ENCODE measurements around the gene PARS2.

The PARS2 gene

DNA sequence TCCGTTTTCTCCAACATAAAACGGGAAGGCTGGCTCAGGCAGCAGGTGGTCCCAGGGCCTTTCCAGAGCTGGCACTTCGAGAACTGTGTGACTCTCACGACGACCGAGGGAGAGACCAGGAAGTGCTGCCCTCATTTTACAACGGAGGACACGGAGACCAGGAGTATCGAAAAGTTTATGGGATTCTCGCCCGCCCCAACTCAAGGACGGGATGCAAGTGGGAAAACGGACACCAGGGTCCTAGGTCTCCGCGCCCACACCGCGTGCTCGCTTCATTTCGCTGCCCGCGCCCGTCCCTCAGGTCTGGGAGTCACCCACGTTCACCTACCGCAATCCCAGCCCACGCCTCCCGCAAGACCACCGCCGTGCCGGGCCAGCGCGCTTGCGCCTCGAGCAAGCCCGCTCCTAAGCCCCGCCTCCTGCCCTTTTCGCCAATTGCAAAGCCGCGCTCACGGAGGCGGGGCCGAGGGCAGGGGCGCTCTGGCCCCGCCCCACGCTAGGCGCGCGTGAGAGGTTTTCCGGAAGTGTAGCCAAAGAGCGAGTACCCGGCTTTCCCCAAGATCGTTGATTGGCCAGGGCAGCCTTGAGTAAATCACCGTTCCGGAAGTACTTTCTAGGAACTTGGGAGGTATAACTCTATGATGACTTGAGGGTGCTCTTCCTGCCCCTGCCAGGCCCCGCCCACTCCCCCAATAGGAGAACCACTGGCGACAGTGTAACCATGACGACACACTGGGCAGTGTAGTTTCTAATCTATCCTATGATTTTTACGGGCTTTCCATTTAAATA lies at the start of gene PARS2:
Gene PARS2, minus strand, starts transcription at position 391 of the 789 bp plus-strand sequence. CDS start 5,362 bp downstream, outside the sequence.
- peak; percentile 100 for DNase-seq

DNA sequence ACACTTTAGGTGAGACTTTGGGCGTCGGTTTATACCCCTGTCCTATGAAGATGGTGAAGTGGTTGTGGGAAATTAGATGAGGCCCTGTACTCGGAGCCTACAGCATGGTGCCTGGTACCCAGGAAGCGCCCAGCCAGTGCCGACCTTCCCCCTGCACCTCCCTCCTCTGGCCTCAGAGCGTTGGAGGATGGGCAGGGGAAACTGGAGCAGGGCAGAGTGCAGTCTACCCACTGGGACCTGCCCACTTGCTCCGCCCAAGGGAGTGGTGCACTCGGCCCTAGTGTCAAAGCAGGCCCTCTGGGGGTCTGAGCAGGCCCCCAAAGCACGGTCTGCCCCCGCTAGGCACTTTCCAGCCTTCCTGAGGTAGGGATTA lies 49.8 kb upstream of the PARS2 start:
- no peak for DNase-seq

DNA sequence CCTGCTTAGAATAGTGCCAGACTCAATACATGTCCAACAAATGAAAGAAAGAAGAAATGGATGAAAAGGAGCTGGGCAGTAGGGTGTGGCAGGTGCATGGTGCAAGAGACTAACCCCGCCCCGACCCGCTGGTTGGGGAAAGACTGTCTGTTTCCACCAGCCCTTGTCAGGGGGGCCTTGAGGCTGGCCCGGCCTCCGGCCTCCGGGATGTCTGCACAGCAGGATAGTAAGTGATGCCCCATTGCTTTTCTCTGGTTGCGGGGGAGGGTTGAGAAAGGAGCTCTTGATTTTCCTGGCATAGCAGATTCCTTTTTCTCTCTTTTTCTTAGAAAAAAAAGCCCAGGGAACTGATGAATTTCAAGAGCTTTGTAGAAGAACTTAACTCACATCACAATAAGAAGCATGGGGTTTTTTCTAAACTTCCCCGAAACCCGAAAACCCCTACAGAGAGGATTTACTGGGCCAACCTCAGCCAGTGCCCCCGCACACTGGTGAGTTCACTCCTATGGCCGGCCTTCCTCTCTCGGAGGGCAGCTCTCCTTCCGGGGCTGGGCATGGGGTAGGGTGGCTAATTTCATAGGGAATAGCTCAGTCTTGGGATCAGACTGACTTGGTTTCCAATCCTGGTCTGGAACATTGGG lies 49.3 kb upstream of the PARS2 start:
- DNase-seq: no peak

DNA sequence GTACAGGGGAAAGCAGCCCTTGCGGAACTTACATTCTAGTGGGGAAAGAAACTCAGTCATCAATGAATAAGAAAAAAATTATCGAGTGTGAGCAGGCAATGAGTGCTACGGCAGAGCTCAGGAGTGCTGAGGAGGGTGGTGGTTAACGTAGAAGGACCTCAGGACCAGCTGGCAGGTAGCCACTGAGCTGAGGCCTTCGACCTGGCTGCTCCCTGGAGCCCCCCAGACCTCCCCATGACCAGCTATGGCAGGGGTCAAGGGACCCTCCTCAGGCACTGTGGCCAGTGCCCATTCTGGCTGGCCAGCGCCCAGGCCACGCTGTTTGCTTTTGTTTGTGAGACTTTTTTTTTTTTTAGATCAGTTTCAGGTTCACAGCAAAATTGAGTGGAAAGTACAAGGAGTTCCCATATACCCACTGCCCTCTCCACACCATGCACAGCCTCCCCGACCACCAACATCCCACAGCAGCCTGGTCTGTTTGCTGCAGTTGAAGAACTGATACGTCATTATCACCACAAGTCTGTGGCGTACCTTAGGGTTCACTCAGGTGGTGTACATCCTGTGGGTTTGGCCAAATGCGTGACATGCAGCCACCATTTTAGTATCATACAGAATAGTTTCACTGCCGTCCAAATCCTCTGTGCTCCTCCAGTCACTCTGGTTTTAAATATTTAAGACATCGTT lies 48.6 kb upstream of the PARS2 start:
- DNase-seq: no peak

DNA sequence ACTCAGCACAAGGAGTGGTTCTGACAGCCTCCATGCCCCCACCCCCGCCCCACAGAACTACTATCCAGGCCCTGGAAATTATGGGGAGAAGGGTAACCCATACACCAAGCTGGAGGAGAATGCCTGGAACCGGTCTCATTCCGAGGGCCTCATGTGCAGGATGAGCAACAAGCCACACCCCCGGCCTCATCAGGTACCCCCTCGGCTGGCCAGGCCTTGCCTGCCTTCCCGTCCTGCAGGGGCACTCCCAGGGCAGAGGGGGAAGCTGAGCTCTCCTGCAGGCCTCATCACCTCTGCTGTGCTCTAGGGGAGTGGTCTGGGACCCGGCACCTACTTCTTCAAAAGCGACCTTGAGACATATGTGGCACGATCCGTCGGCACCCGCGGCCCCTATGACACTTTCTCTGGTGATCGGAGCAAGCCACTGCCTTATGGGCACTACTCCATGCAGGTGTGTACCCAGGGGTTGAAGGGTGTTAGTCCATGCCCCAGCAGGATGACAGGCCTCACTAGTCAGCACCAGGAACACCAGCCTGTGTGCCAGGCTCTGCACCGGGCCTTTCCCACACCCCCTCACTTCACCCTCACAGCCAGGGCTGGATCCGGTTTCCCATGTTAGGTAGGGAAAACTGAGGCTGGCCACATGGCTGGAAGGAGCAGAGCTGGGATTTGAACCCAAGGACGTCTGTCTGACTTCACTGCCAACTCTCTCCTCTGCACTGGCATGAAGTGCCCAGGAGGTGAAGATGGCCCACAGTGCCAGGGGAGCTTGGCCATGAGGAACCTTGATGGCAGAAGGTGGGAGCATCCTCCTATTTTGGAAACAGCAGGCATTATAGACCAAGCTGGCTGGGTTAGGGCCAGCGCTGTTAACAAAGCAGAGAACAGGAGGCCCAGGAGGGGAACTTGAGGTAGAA lies 47.7 kb upstream of the PARS2 start:
- DNase-seq: no peak

DNA sequence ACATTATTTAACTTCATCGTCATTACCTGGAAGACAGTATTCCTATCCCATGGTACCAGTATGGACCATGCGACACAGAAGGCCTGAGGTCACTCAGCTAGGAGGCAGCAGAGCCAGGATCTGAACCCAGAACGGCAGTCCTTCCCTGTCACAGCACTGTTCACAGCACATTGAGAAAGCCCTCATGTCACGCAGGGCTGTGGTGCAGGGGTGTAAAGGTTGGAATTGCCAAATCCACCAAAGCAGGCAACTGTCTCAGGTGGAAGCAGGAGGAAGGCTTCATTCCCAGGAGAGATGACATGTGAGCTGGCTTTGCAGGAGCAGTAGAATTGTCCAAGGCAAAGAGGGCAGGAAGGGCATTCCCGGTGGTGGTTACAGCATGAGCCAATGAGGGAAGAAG lies 46.7 kb upstream of the PARS2 start:
- no peak for DNase-seq

DNA sequence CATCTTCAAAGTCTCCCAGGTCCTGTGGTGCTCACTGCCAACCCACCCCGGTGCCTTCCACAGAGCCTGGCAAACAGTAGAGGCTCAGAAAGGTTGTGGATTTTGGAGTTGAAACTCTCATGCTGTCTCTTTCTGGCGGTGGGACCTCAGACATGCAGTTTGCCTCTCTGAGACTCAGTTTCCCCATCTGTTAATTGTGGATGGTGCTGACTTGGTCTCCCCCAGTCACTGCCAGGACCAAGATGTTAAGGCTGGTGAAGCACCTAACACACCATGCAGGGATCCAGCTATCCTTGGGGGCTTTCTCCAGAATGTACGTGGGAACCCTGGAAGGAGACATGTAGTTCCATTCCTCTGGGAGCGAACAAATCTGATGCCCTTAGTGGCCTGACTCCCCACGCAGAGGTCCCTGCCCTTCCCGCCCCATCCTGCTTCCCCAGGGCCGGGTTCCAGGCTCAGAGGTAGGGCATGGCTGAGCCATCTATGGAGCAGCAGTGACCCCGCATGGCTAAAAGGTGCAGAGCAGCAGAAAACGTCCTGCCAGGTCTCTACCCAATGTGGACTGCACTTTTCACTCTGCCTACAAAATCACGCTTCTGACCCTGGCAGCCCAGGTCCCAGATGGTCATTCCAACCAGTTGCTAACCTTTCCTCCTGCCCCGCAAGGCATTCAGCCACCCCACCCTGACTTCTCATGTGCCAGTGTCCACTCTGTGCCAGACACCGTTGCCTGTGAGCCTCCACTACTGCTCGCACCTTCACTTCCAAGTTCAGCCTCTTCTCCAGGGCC lies 46.0 kb upstream of the PARS2 start:
- DNase-seq: peak; percentile 89

DNA sequence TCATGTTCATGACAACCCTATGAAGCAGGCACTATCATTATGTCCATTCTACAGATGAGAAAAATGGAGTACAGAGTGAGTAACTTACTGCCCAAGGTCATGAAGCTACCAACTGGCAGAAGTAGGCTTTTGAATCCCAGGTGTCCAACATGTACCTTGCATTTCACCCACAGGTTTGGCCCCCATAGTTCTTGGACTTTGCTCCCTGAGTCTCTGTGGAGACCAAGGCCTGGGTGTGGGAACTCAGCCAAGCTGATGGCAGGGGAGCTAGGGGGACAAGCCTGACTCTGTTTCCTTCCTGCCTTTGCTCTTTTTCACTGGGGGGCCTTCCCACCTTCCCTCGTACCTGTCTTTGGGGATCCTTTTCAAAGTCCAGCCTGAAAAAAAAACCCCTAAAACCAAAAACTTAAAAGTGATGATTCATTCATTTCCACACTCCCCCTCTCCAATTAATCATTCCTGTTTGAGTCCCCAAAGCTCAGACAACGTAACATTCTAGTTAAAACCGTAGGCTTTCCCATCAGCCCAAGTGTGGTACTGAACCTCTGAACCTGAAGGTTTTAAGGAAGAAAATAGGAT lies 45.3 kb upstream of the PARS2 start:
- DNase-seq: no peak

DNA sequence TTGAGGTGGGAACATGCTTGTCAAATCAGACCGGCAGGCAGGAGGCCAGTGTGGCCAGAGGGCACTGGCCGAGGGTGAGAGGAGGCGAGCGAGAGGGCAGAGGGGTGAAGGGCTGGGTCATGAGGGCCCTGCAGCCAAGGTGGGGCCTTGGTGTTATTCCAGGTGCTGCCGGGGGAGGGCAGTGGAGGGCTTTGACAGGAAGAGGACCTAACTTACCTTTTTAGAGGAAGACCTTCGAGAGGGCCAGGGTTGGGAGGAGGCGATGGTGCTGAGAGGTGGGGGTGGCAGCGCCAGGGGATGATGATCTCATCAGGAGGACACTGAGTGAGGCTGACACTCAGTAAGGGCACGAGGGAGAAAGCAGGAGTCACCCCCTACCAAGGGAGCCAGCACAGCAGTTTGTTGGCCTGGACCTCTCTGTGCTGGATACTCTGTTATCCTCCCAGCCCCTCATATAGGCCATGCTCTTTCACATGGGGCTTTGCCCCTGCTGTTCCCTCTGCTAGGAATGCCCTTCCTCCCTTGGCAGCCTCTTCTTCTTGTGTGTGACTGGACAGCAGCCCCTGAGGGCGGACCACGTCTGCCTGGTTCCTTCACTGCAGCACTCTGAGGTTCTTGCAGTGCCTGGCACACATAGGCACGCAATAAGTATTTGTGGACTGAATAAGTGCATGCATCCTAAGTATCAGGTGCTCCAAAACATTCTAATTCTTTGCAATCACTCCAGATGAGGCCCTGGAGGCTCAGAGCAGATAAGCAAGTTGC lies 44.3 kb upstream of the PARS2 start:
- no peak for DNase-seq

DNA sequence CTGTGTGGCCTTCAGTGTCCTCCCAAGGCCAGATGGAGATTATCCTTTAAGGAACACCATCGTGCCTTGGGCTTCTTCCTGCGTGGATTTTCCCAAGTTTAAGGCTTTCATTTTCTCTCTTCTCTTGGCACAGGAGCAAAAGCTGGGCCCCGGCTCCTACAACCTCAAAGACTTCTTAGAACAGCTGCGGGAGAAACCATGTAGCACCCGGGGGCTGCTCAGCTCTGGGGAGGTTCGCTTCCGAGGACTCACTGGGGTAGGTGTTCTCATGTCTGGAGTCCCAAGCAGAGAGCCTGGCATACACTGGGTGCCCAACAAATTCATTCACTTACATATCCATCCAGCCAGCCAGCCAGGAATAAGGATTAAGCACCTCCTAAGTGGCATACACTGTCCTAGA lies 43.4 kb upstream of the PARS2 start:
- no peak for DNase-seq

DNA sequence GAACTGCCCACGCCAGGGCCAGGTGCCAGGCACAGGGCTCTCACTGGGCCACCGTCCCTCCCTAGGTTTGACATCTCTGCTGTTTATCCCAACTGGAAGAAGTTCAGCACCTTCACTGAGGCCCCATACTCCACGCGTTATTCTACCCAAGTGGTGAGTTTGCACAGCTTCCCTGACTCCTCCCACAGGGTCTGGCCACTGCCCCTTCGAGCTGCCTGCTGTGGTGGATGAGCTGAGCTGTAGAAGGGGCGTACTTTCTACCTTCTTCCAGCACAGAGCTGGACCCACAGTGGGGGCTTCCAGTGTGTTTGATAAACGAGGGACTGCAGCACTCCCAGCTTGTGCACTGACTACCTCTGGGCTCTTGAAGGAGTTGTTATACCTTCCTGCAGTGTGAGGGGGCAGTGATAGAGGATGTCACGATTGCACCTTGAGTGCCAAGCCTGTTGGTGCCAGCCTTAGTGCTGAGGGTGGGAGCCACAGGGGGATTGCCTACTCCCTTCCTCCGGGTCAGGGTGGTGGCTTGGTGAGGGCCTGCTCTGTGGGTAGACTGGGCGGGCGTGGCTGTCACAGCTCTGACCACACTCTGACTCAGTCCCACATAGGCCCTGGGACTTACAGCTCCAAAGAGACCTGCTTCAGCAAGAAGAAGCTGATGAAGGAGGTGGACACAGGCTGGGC lies 42.7 kb upstream of the PARS2 start:
- no peak for DNase-seq

DNA sequence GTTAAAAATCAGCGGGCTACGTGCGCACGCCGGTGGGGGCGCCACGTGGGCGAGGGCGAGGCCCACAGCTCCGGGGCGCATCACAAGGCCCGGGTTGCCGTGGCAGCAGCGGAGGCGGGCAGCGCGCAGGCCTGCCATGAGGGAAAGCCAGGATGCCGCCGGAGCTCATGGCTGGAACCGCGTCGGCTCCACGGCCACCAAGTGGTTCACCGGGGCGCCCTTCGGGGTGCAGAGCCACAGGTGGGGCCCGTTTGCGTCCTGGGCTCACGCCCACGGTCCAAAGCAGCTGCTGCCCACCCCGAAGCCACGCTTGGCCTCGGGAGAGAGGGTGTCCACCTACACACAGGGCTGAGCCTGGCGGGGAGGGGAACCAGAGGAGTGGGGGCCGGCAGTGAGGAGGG lies 41.7 kb upstream of the PARS2 start:
- DNase-seq: no peak

DNA sequence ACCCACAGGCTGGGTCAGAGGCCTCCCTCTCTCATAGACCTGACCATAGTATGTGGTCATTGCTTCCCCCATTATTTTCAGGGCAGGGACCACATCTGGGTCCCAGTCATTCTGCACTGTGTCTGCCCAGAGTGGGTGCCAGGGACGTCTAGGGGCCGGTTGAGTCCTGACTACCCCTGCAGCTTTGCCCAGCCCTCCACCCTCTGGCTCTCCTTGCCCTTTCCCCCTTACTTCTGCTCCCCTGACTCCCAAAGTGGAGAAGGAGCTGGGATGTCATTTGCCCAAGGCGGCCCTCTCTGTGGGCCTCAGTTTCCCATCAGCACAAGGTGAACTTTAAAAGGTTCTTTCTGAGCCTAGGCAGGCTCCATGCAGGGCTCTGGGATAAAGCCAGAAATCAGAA lies 41.1 kb upstream of the PARS2 start:
- DNase-seq: no peak

DNA sequence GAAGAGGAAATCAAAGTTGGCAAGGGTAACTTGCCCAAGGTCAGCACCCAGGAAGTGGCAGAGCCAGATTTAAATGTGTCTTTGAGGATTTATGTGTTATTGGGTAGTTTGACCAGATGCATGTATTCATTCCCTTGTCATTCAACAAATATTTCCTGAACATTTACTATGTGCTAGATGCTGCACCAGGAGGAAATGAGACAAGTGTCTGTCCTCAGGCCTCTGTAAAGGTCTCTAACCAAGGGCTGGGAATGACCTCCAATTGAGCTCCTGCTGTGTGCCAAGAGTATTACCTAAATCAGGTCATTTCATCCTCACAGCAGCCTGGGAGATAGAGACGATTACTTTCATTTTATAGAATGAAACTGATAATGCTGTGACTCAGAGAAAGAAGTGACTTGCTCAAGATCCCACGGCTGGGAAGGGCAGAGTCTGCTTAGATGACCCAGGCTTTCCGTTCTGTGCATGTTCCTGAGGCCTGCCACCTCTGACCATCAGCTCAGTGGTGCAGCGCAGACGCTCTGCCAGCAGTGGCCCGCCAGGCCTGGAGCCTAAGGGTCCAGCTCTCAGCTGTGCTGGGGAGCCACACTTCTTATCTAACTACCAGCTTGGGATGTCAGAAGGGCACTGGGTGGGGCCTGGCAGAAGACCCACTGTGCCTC lies 40.3 kb upstream of the PARS2 start:
- DNase-seq: no peak

DNA sequence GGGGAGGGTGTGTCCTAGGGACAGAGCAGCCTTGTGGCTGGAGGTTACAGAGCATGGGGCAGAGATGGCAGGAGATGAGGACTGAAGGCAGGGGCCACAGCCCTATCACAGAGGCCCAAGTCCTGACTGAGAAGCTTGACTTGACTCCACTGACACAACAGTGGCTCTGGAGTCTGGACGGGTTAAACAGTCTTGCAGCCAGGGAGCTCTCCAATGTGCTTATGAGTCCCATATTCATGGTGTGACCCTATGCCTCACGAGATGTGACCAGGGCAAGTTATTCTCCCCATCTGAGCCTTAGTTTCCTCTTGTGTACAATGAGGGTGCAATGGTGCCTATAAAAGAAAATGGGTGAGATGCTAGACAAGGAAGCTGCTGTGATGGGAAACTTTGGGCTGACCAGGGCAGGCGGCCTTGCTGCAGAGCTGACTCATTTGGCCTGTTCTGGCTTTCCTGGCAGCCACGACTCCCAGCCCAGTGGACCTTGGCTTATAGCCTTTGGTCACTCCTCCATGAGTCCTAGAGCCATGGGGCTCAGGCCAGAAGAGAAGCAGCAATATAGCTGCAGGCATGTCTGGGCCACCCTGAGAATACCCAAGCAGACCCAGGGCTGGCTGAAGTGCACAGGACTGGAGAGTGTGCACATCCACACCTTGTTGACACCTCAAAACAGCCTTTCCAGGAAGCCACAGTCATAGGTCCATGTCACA lies 39.6 kb upstream of the PARS2 start:
- no peak for DNase-seq

DNA sequence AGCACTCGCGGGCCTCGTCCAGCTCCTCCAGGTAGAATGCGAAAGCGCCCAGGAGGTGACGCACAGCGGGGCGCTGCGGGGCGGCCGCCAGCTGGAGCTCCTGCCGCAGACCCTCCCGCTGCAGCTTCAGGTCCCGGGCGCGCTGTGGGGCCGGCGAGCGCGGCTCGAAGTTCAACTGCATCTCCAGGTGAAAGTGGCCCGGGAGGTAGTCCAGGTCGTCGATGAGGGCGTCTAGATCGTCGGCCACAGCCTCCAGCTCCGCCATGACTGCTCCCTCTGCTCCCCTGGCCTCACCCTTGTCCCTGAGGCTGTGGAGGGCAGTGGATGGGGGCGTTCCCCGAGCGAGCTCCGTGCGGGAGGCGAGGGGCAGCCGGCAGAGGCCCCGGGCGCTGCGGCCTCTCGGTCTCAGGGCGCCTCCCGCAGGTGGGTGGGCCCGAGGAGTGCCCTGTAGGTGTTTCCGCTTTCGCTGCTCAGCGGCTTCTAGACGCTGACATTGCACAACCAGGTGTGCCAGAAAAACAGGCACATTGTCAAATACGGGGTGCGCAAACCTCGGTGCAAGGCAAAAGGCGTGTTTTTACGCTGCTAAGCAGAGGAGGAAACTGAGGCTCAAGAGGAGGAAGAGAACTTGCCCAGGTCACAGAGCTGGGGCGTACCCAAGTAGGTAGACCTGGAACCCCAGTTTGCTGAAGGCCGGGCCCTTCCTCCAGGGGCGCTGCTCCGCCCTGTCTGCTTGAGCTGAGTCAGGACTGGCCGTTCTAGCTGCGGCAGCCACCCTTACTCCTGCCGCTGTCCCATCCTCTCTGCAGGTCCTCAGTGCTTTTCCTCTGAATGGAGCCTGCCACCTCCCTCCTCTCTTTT lies 36.8 kb upstream of the PARS2 start, which contains the start of gene TTC22:
Gene TTC22, minus strand, starts transcription at position 425 of the 861 bp plus-strand sequence. Its CDS starts 160 bp downstream, at position 265.
- peak; percentile 70 for DNase-seq

DNA sequence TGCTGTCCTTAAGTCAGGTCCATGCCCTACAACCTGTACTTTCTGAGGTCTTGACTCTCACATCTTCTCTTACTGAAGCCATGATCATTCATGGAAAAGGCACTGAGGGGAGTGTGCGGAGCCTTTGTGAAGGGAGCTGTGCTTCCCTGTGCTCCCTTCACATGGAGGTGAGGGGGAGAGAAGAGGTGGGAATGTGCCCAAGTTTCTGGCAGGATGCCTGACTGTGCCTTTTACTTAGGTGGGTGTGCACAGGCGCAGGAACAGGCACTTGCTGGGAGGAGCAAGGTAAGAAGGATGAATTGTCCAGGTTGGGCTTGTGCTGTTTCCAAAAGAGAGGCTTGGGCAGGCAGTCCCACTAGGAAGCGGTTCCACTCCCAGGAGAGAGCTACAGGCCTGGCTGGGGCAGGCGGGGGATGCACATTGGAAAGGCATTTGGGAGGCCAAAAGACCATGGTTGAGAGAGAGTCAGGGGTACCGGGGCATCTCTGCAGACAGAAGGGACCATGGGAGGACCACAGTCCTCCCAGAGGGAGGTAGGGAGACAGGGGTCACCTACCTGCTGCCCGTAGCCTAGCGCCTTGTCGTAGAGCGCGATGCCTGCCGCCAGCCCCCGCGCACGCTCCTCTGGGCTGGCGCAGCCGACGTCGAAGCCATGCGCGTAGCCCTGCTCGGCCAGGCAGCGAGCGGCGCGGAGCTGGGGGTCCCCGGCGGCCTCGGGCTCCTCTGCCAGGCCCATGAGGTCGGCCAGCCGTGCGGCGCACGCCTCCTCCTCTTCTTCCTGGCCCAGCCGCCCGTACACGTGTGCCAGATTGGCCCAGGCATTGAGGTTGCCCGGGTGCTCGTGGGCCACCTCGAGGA lies 35.9 kb upstream of the PARS2 start:
- DNase-seq: no peak

Data from eye (tissue), 1 donor.